Neural progenitor cell (in vitro differentiated cells): ENCODE measurements around the gene SYVN1.

Experiments
- CTCF ChIP-seq: fragments of 200-600 bp; sonication (generic); IDR thresholded peaks from 2 replicates; pipeline ENCODE4 v1.5.1; 2017; ENCODE audit warnings: antibody characterized with exemption, mild to moderate bottlenecking
- EZH2phosphoT487 ChIP-seq: fragments of 200-600 bp; sonication (generic); IDR thresholded peaks from 2 replicates; pipeline ENCODE4 v1.6.1; 2017; ENCODE audit warnings: antibody characterized with exemption

GRCh38 chr11:65096926-65097325, 37.4 kb downstream of the SYVN1 start:
- no peak for TF ChIP-seq CTCF
- TF ChIP-seq EZH2phosphoT487: no peak
